ENCODE results near the gene HCN4. TPM values are rescaled to one million over a fixed set of nuclear protein-coding genes. Genes with fewer than 3 reads are reported as not detected.
A peak's percentile ranks its signal among the peaks of the same experiment; 100 is the strongest.
"Not testable (repeated sequence)": the region's sequence is repeated elsewhere in the genome, so short reads cannot be mapped to it uniquely, and the experiment has no call there.

The HCN4 gene
- 1.4 and 2.1 TPM in 2 replicates for total RNA-seq

GRCh38 chr15:73368301-73369136 lies at the start of gene HCN4:
TSS of gene HCN4 (minus strand) at chr15:73368958. CDS start at chr15:73368270, 688 bp downstream.
- Histone ChIP-seq H3K4me3 (ENCODE audit: low read depth, low read length) (peak within 1 kb of the TSS; percentile 23), H3K27me3 (ENCODE audit: control insufficient read depth, insufficient read depth, low read length) (peaks cover 66% of the 10 kb centered on the region), H3K36me3 (ENCODE audit: control insufficient read depth, insufficient read depth, low read length) (no peaks in the 10 kb centered on the region)
- no peak for DNase-seq (ENCODE audit: low read depth)
- TF ChIP-seq CTCF (IDR thresholded peaks at IDR 0.05; ENCODE audit: insufficient read depth, low read length, poor library complexity, severe bottlenecking) = no peak

- TF ChIP-seq CTCF (IDR thresholded peaks at IDR 0.05; ENCODE audit: insufficient read depth, low read length, poor library complexity, severe bottlenecking) = no peak
- Histone ChIP-seq H3K27me3 (ENCODE audit: control insufficient read depth, insufficient read depth, low read length) (no peaks in the 10 kb centered on the region), H3K36me3 (ENCODE audit: control insufficient read depth, insufficient read depth, low read length) (no peaks in the 10 kb centered on the region), H3K4me3 (ENCODE audit: low read depth, low read length) (no peak overlapping the region)
- DNase-seq (ENCODE audit: low read depth) = no peak
These were observed 46.1 kb upstream of the HCN4 start for GRCh38 chr15:73414876-73415275.

- no peak for DNase-seq (ENCODE audit: low read depth)
- Histone ChIP-seq H3K4me3 (ENCODE audit: low read depth, low read length) (no peak overlapping the region), H3K27me3 (ENCODE audit: control insufficient read depth, insufficient read depth, low read length) (peaks cover 2% of the 10 kb centered on the region), H3K36me3 (ENCODE audit: control insufficient read depth, insufficient read depth, low read length) (no peaks in the 10 kb centered on the region)
- TF ChIP-seq CTCF (IDR thresholded peaks at IDR 0.05; ENCODE audit: insufficient read depth, low read length, poor library complexity, severe bottlenecking) = no peak
These were observed 34.4 kb upstream of the HCN4 start for GRCh38 chr15:73403171-73403570.

GRCh38 chr15:73400222-73400621 lies 31.5 kb upstream of the HCN4 start:
- H3K27me3 ChIP-seq (ENCODE audit: control insufficient read depth, insufficient read depth, low read length); DNase-seq (ENCODE audit: low read depth); H3K4me3 ChIP-seq (ENCODE audit: low read depth, low read length); H3K36me3 ChIP-seq (ENCODE audit: control insufficient read depth, insufficient read depth, low read length): not testable (repeated sequence)

- no peak for DNase-seq (ENCODE audit: low read depth)
- Histone ChIP-seq H3K27me3 (ENCODE audit: control insufficient read depth, insufficient read depth, low read length) (peaks cover 11% of the 10 kb centered on the region), H3K4me3 (ENCODE audit: low read depth, low read length) (no peak overlapping the region), H3K36me3 (ENCODE audit: control insufficient read depth, insufficient read depth, low read length) (no peaks in the 10 kb centered on the region)
- TF ChIP-seq CTCF (IDR thresholded peaks at IDR 0.05; ENCODE audit: insufficient read depth, low read length, poor library complexity, severe bottlenecking) = no peak
These were observed 30.1 kb upstream of the HCN4 start for GRCh38 chr15:73398861-73399260.

GRCh38 chr15:73397461-73397860 lies 28.7 kb upstream of the HCN4 start:
- no peaks in the 10 kb centered on the region for H3K36me3 ChIP-seq (ENCODE audit: control insufficient read depth, insufficient read depth, low read length)
- H3K27me3 ChIP-seq (ENCODE audit: control insufficient read depth, insufficient read depth, low read length) = peaks cover 18% of the 10 kb centered on the region
- DNase-seq (ENCODE audit: low read depth) = no peak
- TF ChIP-seq CTCF (IDR thresholded peaks at IDR 0.05; ENCODE audit: insufficient read depth, low read length, poor library complexity, severe bottlenecking) = no peak
- H3K4me3 ChIP-seq (ENCODE audit: low read depth, low read length) = no peak overlapping the region

All from kidney epithelial cell (primary cell).